H1 (cell line): Measurements from ENCODE around the gene PRRG3. TPM values are rescaled to one million over a fixed set of nuclear protein-coding genes. Genes with fewer than 3 reads are reported as not detected.

Experiments
- BRCA1 ChIP-seq: IDR thresholded peaks from 2 replicates; pipeline ENCODE4 v1.6.1; 2012; ENCODE audit warnings: low read depth, low read length, improper control_type of control experiment
- GABPA ChIP-seq: IDR thresholded peaks from 2 replicates; pipeline ENCODE4 v1.6.1; 2011; ENCODE audit warnings: mild to moderate bottlenecking, low read length, moderate library complexity, borderline replicate concordance; ENCODE audit not compliant: insufficient read depth
- JUND ChIP-seq: IDR thresholded peaks from 2 replicates; pipeline ENCODE4 v1.6.1; 2011; ENCODE audit warnings: mild to moderate bottlenecking, improper control_type of control experiment, low read length
- SIN3A ChIP-seq, 2 experiments: IDR thresholded peaks in 1 of 2; conservative IDR thresholded peaks in 1 of 2; 2 replicates each; pipeline ENCODE4 v1.6.1; 2011 to 2012; ENCODE audit warnings: low read length in 2 of 2, improper control_type of control experiment in 1 of 2, low read depth in 1 of 2, mild to moderate bottlenecking in 1 of 2
- TCF12 ChIP-seq: IDR thresholded peaks from 2 replicates; pipeline ENCODE4 v1.6.1; 2011; ENCODE audit warnings: low read depth, mild to moderate bottlenecking, low read length
- polyA plus RNA-seq, 7 experiments: library from polyadenylated mRNA; depleted of rRNA in 3 of 7; stranded (reverse) in 5 of 7; unstranded in 2 of 7; fragments of >200 nt in 5 of 7; fragments of 200-250 nt in 2 of 7; gene quantifications; 1 replicate in 5 of 7; 2 replicates in 1 of 7; 4 replicates in 1 of 7; pipeline versions ENCODE4 v1.2.1 to v1.2.3, GENCODE V29; 2011 to 2013; ENCODE audit warnings: missing spikeins in 2 of 7, mixed read lengths in 2 of 7
- total RNA-seq: library from RNA; stranded (reverse); fragmentation: NEBNext Ultra II Directional; extraction: Animal tissue kit (Norgen Biotek cat#: 25700); gene quantifications from 2 replicates; pipeline ENCODE4 v1.2.1, GENCODE V29; 2021

Gene PRRG3
- total and polyA plus RNA-seq, 2 of the 8 experiments (the other 6 are each of a cell fraction or from before 2014, with no cell fraction given), result 4.2 to 5.4 TPM

DNA sequence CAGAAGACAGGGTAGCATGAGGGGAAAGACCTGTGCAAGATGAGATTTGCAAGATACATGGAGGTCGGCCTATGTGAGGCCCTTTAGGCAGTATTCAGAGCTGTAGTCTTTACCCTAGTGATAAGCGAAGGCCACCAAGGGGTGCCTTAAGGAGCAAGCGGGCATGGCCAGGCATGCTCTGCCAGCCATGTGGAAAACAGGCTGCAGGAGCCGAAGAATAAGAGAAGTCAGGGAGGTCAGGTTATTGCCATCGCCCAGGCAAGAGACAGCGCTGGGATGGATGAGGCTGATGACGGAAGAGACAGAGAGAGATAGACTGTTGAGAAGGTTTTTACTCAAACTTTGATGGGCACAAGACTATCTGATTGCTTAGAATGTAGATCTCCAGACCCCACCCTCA is 13.6 kb downstream of the PRRG3 start (continued):
- TF ChIP-seq SIN3A (conservative IDR thresholded peaks at IDR 0.05 in 1 of 2, IDR thresholded peaks at IDR 0.05 in 1 of 2; ENCODE audit: low read depth in 1 of 2, low read length in 2 of 2), result no peak
- no peak for TF ChIP-seq GABPA
- TF ChIP-seq JUND, result no peak
- TF ChIP-seq TCF12, result no peak
- TF ChIP-seq BRCA1, result no peak
